Activated naive CD4-positive, alpha-beta T cell treated with anti-CD3 and anti-CD28 coated beads, Interleukin-2, amount 10 ng/mL, durations not matched to agents 7 days and 5 days (primary cell): ENCODE measurements around the gene ANXA3.

ENCODE experiments used
- CTCF ChIA-PET: fragments of 350-600 bp; sonication (Branson Sonifier 250); formaldehyde crosslinking; loops from one replicate; lab custom pipeline; 2021; ENCODE audit warnings: antibody characterized with exemption; lab: Charles Lee
- DNase-seq: peaks from one replicate; pipeline ENCODE4 v3.0.0-alpha.2; 2020
- H3K27ac Mint-ChIP-seq: one replicate; pipeline ENCODE4 v1.8.0; 2021; ENCODE audit warnings: mild to moderate bottlenecking, moderate library complexity, mixed read lengths
- H3K27me3 Mint-ChIP-seq: one replicate; pipeline ENCODE4 v1.8.0; 2021; ENCODE audit warnings: mild to moderate bottlenecking, mixed read lengths
- H3K36me3 Mint-ChIP-seq: one replicate; pipeline ENCODE4 v1.8.0; 2021; ENCODE audit warnings: mixed read lengths
- H3K4me1 Mint-ChIP-seq: one replicate; pipeline ENCODE4 v1.8.0; 2021; ENCODE audit warnings: mixed read lengths
- H3K4me3 Mint-ChIP-seq: one replicate; pipeline ENCODE4 v1.8.0; 2021; ENCODE audit warnings: mild to moderate bottlenecking, moderate library complexity, mixed read lengths
- H3K9me3 Mint-ChIP-seq: one replicate; pipeline ENCODE4 v1.8.0; 2021; ENCODE audit warnings: mixed read lengths

Gene ANXA3

GRCh38 chr4:78618436-78618835 lies 66.9 kb downstream of the ANXA3 start:
- H3K36me3 Mint-ChIP-seq: no peaks in the 10 kb centered on the region
- CTCF ChIA-PET: no interaction called here
- H3K9me3 Mint-ChIP-seq: no peaks in the 10 kb centered on the region
- no peak overlapping the region for H3K27ac Mint-ChIP-seq
- no peak overlapping the region for H3K4me3 Mint-ChIP-seq
- peaks cover 28% of the 10 kb centered on the region for H3K4me1 Mint-ChIP-seq
- no peak for DNase-seq
- peaks cover 3% of the 10 kb centered on the region for H3K27me3 Mint-ChIP-seq

GRCh38 chr4:78621395-78621794 lies 69.8 kb downstream of the ANXA3 start:
- Mint-ChIP-seq H3K9me3 (no peaks in the 10 kb centered on the region), H3K4me1 (peaks cover 21% of the 10 kb centered on the region), H3K27me3 (peaks cover 3% of the 10 kb centered on the region), H3K27ac (no peak overlapping the region), H3K36me3 (no peaks in the 10 kb centered on the region), H3K4me3 (no peak overlapping the region)
- CTCF ChIA-PET: interaction anchor here (1.2 kb wide), 1 partner anchor 8 kb away, joined by 6 read pairs; no protein-coding TSS in a partner anchor
- DNase-seq: no peak

DNA sequence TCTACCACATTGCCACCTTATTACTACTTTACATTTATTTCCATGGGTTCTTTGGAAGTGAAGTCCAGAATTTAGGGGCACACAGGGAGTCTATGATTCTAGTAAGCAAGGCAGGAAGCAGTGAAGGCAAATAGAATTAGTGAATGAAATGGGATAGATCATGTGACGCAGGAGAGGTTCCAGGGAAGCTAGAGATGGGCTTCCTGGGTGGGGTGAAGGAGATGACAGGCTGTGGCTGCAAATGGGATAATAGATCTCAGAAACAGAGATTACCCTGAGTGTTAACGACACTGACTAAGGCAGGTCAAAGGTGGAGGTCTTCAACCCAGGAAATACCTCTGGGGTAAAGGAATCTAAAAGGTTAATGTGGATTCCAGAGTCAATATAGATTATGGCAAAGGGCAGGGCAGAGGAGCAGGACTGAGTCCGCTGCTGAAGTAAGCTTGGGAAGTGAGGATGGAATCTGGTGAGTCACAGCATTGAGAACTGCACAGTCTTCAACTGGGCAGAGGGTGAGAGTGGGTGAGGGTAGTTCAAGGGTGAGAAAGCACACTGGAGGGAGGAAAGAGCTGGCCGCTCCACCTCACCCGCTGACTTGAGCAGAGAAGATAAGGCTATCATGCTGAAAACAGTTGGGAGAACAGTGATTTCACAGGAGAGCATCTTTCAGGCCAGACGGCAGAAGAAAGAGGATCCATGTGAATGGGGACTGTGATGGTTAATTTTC lies 70.8 kb downstream of the ANXA3 start:
- Mint-ChIP-seq H3K9me3 (no peaks in the 10 kb centered on the region), H3K4me1 (peaks cover 22% of the 10 kb centered on the region), H3K27me3 (peaks cover 3% of the 10 kb centered on the region), H3K27ac (no peak overlapping the region), H3K4me3 (no peak overlapping the region), H3K36me3 (no peaks in the 10 kb centered on the region)
- DNase-seq: no peak
- CTCF ChIA-PET: no interaction called here

GRCh38 chr4:78624048-78624447 lies 72.5 kb downstream of the ANXA3 start:
- peaks cover 17% of the 10 kb centered on the region for H3K4me1 Mint-ChIP-seq
- H3K4me3 Mint-ChIP-seq: no peak overlapping the region
- H3K27me3 Mint-ChIP-seq: peaks cover 3% of the 10 kb centered on the region
- CTCF ChIA-PET: interaction anchor here (0.9 to 1.5 kb wide), 3 partner anchors 22 to 240 kb away, joined by 3 to 5 read pairs (median 4); no protein-coding TSS in a partner anchor
- H3K9me3 Mint-ChIP-seq: no peaks in the 10 kb centered on the region
- no peaks in the 10 kb centered on the region for H3K36me3 Mint-ChIP-seq
- no peak for DNase-seq
- no peak overlapping the region for H3K27ac Mint-ChIP-seq

- Mint-ChIP-seq H3K9me3 (no peaks in the 10 kb centered on the region), H3K4me1 (peaks cover 18% of the 10 kb centered on the region), H3K36me3 (no peaks in the 10 kb centered on the region), H3K4me3 (no peak overlapping the region), H3K27me3 (peaks cover 3% of the 10 kb centered on the region), H3K27ac (no peak overlapping the region)
- no peak for DNase-seq
- CTCF ChIA-PET: interaction anchor here (1.4 kb wide), 1 partner anchor 21 kb away, joined by 3 read pairs; no protein-coding TSS in a partner anchor
These were observed 73.5 kb downstream of the ANXA3 start for GRCh38 chr4:78625073-78625472.

- Mint-ChIP-seq H3K4me3 (no peak overlapping the region), H3K27me3 (no peaks in the 10 kb centered on the region), H3K9me3 (no peaks in the 10 kb centered on the region), H3K27ac (no peak overlapping the region), H3K36me3 (no peaks in the 10 kb centered on the region), H3K4me1 (peaks cover 12% of the 10 kb centered on the region)
- DNase-seq: no peak
- CTCF ChIA-PET: interaction anchor here (0.6 to 3.3 kb wide), 2 partner anchors 18 to 253 kb away, joined by 3 to 8 read pairs; no protein-coding TSS in a partner anchor
These were observed 75.7 kb downstream of the ANXA3 start for GRCh38 chr4:78627046-78627965.

GRCh38 chr4:78627966-78628678 lies 76.6 kb downstream of the ANXA3 start:
- Mint-ChIP-seq H3K36me3 (no peaks in the 10 kb centered on the region), H3K4me3 (no peak overlapping the region), H3K27me3 (no peaks in the 10 kb centered on the region), H3K4me1 (peaks cover 9% of the 10 kb centered on the region), H3K9me3 (no peaks in the 10 kb centered on the region), H3K27ac (no peak overlapping the region)
- CTCF ChIA-PET: interaction anchor here (0.6 to 3.3 kb wide), 2 partner anchors 17 to 253 kb away, joined by 3 to 8 read pairs; no protein-coding TSS in a partner anchor
- DNase-seq: no peak

- CTCF ChIA-PET: interaction anchor here (2.1 kb wide), 1 partner anchor 15 kb away, joined by 7 read pairs; no protein-coding TSS in a partner anchor
- no peak overlapping the region for H3K4me3 Mint-ChIP-seq
These were observed 78.5 kb downstream of the ANXA3 start for GRCh38 chr4:78629991-78630541.

GRCh38 chr4:78630615-78631014 lies 79.0 kb downstream of the ANXA3 start:
- peaks cover 6% of the 10 kb centered on the region for H3K4me1 Mint-ChIP-seq
- CTCF ChIA-PET: interaction anchor here (2.1 kb wide), 1 partner anchor 14 kb away, joined by 7 read pairs; no protein-coding TSS in a partner anchor
- no peaks in the 10 kb centered on the region for H3K36me3 Mint-ChIP-seq
- H3K4me3 Mint-ChIP-seq: no peak overlapping the region
- no peaks in the 10 kb centered on the region for H3K9me3 Mint-ChIP-seq
- DNase-seq: no peak
- peaks cover 4% of the 10 kb centered on the region for H3K27me3 Mint-ChIP-seq
- H3K27ac Mint-ChIP-seq: no peak overlapping the region

More at GRCh38 chr4:78629991-78630541, 78.5 kb downstream of the ANXA3 start:
- peaks cover 6% of the 10 kb centered on the region for H3K4me1 Mint-ChIP-seq
- peaks cover 4% of the 10 kb centered on the region for H3K27me3 Mint-ChIP-seq
- no peaks in the 10 kb centered on the region for H3K36me3 Mint-ChIP-seq
- no peak overlapping the region for H3K27ac Mint-ChIP-seq
- H3K9me3 Mint-ChIP-seq: no peaks in the 10 kb centered on the region
- no peak for DNase-seq

DNA sequence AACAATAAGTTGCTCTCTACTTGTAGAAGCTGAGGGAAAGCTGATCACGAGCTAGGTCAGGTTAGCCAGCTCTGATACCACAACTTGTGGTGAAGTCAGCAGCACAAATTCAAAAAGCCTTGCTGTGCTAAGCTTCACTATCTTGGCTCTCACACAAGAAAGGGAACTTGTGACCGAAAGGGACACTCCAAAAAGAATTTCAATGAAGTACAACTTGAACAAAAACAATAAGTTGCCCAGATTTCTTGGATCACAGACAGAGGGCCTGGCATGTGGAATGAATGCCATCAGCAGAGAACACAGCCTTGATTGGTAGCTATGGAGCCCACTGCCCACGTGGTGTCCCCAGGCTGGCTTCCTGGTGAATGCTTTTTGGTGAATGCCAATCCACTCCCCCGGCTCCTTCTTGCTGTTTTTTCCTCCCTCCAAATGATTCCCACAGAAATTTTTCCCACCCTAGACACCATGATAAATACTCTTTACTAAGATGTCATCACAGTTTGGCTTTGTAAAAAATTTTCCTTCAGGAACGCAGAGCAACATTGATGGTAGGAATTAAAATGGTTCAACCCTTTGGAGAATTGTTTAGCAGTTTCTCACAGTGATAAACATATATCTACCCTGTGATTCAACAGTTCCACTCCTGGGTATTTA lies 82.6 kb downstream of the ANXA3 start:
- no peaks in the 10 kb centered on the region for H3K9me3 Mint-ChIP-seq
- no peak overlapping the region for H3K4me3 Mint-ChIP-seq
- no peaks in the 10 kb centered on the region for H3K36me3 Mint-ChIP-seq
- peaks cover 17% of the 10 kb centered on the region for H3K4me1 Mint-ChIP-seq
- H3K27me3 Mint-ChIP-seq: peaks cover 4% of the 10 kb centered on the region
- CTCF ChIA-PET: interaction anchor here (1.0 to 1.3 kb wide), 3 partner anchors 11 to 27 kb away, joined by 3 read pairs; no protein-coding TSS in a partner anchor
- no peak overlapping the region for H3K27ac Mint-ChIP-seq
- DNase-seq: no peak

DNA sequence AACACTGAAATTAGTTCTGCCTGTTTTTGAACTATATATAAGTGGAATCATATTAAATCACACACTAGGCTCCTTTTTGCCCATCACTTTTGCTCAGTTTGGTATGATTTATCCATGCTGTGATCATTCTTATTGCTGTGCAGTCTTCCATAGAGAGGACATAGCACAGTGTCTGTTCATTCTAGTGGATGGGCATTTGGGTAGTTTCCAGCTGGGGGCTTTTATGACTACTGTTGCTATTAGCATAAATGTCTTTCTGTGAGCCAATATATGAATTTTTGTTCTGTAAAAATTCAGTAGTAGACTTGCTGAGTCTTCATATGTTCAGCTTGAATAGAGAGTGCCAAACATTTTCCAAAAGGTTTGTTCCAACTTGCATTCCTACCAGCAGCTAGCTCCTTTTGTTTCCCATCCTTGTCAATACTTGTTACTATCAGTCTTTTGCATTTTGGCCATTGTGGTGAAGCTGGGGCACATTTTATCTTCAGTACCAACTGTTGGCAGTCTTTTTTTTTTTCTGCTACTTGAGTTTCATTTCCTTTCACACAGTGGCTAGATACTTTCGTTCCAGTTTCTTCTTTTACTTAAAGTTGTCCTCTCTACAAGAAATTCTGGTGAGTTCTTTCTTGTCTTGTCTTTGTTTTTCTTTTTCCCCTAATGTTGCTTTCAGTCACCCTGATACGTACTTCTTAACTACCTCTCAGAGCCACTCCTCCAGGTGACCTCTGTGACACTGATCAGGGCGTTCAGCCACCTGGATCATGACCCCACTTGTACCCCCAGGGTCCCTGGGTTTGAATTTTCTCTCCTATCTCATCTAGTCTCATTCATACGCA lies 87.0 kb downstream of the ANXA3 start:
- no peak overlapping the region for H3K4me3 Mint-ChIP-seq
- no peaks in the 10 kb centered on the region for H3K9me3 Mint-ChIP-seq
- peaks cover 48% of the 10 kb centered on the region for H3K4me1 Mint-ChIP-seq
- CTCF ChIA-PET: interaction anchor here (1.0 to 1.6 kb wide), 2 partner anchors 46 to 226 kb away, joined by 3 to 4 read pairs; no protein-coding TSS in a partner anchor
- peak; percentile 28 for DNase-seq
- H3K27me3 Mint-ChIP-seq: peaks cover 4% of the 10 kb centered on the region
- peak overlapping the region; percentile 91 for H3K27ac Mint-ChIP-seq
- H3K36me3 Mint-ChIP-seq: no peaks in the 10 kb centered on the region

DNA sequence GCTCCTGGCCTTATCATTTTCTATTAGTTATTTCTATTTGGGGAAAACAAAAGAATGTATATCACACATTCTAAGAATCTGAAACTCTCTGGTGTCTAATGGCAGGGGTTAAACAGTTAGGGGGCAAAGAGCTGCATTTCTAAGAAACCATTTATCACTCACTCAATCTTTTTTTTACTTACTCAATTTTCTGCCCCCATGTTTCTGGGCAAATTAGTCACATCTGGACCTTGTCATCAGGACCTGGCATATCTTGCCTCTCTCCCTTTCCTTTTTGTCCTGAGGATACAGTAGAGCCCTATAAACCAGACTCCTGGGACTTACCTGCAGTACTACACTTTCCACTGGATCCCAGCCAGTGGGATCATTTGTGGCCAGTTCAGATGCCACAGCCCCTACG lies 89.1 kb downstream of the ANXA3 start:
- DNase-seq: no peak
- no peak overlapping the region for H3K4me3 Mint-ChIP-seq
- peaks cover 55% of the 10 kb centered on the region for H3K4me1 Mint-ChIP-seq
- no peaks in the 10 kb centered on the region for H3K36me3 Mint-ChIP-seq
- CTCF ChIA-PET: interaction anchor here (1.7 kb wide), 1 partner anchor 20 kb away, joined by 5 read pairs; no protein-coding TSS in a partner anchor
- H3K27me3 Mint-ChIP-seq: no peaks in the 10 kb centered on the region
- no peak overlapping the region for H3K27ac Mint-ChIP-seq
- H3K9me3 Mint-ChIP-seq: no peaks in the 10 kb centered on the region
